CD1c-positive myeloid dendritic cell (primary cell): ENCODE results near the gene NR1H4.
"Not testable (repeated sequence)": the region's sequence is repeated elsewhere in the genome, so short reads cannot be mapped to it uniquely, and the experiment has no call there.

Experiments used
- DNase-seq: peaks from one replicate; pipeline ENCODE4 v3.0.0-alpha.2; 2016; ENCODE audit errors: extremely low spot score

The NR1H4 gene

DNA sequence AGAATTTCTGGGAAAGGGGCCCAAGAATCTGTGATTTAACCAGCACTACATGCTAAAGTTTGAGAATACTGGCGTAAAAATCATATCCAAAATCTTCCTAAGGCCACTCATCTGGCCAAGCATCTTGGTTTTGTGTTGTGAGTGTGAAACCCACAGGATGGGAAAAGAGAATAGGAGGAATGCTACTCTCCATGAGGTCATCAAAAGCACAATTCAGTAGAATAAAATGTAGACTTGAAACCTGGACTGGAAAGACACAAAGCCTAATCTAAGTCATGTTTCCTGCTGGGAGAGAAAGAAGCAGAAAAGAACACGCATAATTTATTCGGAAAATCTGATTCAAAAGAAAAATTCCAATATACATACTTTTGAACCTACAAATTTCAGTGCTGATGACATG, 42.3 kb downstream of the NR1H4 start:
- DNase-seq, result no peak

- no peak for DNase-seq
These were observed 44.7 kb downstream of the NR1H4 start for GRCh38 chr12:100518376-100518775.

DNA sequence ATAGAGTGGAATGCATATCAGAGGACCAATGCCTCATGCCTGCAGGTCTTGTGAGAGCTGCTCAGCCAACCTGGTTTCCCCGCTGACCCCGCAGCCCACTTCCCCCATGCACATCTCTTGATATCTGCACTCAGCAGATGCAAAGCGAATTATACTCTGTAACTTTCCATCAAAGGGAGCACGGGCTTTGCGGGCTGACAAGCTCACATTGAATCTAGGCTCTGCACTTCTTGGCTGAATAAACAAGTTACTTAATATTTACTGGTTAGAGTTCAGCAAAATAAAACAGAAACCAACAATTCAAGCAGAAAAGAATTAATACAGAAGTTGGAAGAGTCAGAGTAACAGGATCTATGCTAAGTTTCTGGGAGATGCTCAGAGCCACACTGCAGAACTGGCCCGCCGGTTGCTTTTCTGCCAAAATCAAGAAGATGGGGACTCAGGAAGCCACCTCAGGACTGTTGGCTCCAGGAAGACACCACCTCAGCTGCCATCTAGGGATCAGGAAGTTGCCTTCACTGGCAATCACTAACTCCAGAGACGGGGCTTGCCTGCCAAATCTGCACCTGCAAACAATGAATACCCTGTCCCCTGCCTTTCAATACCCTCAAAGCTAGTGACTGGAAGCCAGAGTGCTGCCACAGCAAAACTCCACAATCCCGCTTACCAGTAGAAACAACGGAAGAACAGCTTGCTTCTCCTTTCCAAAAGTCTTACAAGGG, 46.5 kb downstream of the NR1H4 start:
- no peak for DNase-seq

- DNase-seq, result no peak
These were observed 48.3 kb downstream of the NR1H4 start for GRCh38 chr12:100521958-100522357.

DNA sequence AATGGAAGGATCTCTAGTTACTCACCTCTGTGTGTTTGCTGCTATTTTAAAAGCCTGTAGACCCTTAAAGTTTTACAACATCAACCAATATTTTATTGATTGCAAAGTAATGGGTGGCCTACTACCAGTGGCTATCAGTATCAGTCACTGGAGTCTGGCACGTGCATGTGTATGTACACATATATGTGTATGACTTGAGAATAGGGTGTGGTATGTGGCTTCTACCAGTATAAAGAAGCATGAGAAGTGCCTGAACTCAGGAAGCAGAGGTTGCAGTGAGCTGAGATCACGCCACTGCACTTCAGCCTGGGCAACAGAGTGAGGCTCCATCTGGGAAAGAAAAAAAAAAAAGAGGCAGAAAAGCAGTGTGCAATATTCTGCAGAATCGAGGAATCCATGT, 54.4 kb downstream of the NR1H4 start:
- no peak for DNase-seq

DNA sequence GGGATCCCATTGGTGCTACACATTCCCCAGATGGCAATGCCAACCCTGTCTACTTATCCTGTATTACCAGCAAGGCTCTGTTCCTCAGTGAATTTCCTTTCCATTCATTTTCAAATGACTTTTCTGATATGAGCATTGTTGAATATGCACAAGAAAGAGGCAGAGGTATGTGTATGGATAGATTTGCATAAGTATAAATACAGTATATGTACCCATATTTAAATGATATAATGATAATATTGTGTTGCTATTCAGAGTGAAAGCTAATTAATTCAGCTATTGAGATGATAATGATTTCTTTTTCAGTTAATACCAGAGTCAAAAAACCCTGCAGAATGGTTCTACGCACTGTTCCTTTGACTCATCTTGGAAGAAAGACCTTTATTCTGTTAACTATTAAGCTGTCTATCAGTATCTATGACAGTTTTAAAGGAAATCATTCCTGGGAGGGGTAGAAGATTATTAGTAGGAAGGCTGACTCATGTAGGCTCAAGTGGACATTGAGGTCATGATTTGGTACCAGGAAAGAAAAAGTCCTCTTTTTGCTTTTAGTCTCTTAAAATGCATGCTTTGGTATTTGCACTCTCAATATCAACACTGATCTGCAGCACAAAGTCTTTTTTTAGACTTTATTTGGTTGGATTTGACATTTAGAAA, 54.9 kb downstream of the NR1H4 start:
- DNase-seq, result no peak

GRCh38 chr12:100529756-100530350, 56.2 kb downstream of the NR1H4 start:
- no peak for DNase-seq

GRCh38 chr12:100533376-100533775, 59.7 kb downstream of the NR1H4 start:
- DNase-seq, result no peak

GRCh38 chr12:100534625-100535227, 61.1 kb downstream of the NR1H4 start:
- no peak for DNase-seq

DNA sequence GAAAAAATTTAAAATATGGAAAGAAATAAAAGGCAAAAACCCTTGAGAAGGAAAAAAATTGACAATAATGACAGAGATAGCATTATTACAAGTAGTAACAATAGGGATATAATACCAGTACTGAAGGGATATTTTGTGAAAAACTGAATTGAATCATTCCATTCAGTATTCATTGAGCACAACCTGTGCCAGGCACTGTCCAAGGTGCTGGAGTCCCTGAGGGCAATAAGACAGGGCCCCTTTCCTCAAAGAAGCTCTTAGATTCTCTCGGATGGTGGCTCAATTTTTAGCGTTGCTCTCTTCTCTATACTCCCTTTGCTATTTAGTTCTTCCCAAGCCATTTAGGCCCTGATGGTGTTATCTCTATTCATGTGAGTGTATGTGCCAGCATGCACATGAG, 65.5 kb downstream of the NR1H4 start:
- peak; percentile 4 for DNase-seq

DNA sequence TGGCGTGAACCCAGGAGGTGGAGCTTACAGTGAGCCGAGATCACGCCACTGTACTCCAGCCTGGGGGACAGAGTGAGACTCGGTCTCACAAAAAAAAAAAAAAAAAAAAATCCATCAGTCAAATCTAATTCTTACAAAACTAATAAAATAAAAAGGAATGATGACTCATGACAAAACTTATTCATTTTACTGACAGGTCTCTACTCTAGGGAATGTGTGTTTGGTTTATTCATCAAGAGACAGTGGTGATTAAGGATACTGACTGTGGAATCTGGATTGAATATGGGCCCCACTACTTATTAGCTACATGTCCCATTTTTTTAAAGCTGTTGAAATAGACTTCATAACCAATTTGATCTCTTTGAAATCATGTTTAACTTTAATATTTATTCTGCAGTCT, 70.5 kb downstream of the NR1H4 start:
- DNase-seq, result no peak

- DNase-seq, result no peak
These were observed 71.4 kb downstream of the NR1H4 start for GRCh38 chr12:100545092-100545491.

DNA sequence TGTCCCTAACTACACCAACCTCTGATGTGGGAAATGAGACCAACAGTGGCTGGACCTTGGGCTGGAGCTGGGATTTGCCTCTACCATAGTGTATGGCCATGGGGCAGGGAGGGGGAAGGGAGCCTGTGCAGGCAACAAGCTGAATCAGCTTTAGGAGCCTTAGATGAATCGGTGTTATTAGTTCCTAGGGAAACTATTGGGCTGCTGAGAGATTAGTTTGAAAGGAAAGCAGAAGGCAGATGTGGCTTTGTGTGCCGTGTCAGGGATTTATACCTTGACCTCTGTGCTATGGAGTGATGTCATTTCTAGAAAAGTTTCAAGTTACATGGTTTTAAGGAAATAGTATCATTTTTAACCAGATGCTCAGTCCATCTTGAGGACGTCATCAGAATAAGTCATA, 80.3 kb downstream of the NR1H4 start:
- DNase-seq, result peak; percentile 47

DNA sequence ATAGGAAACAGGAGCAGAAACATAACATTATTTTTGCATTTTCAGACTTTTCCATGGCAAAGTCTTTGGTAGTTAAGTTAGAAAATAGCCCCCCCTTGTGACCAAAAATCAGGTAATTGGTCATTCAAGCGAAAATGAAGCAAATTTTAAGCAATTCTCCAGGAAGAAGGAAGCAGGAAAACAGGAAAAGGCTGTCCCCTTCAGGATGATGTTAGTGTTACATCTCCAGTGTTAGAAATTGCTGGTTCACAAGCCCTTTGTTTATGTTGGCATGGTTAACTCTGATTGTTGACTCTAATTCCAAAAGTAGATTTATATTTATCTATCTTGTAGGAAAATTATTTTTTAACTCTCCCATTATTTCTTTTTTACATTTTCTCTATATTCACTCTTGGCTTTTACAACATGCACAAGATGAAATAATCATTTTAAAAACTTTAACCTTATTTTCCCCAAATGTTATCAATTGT, 81.0 kb downstream of the NR1H4 start:
- DNase-seq, result peak; percentile 76

GRCh38 chr12:100555722-100556121, 82.1 kb downstream of the NR1H4 start:
- DNase-seq, result no peak

GRCh38 chr12:100557357-100557756, 83.7 kb downstream of the NR1H4 start:
- no peak for DNase-seq

DNA sequence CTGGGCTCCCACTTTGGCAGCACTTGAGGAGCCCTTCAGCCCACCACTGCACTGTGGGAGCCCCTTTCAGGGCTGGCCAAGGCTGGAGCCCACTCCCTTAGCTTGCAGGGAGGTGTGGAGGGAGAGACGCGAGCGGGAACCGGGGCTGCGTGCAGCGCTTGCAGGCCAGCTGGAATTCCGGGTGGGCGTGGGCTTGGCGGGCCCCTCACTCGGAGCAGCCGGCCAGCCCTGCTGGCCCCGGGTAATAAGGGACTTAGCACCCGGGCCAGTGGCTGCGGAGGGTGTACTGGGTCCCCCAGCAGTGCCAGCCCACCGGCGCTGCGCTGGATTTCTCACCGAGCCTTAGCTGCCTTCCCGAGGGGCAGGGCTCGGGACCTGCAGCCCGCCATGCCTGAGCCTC, 85.6 kb downstream of the NR1H4 start:
- not testable (repeated sequence) for DNase-seq

DNA sequence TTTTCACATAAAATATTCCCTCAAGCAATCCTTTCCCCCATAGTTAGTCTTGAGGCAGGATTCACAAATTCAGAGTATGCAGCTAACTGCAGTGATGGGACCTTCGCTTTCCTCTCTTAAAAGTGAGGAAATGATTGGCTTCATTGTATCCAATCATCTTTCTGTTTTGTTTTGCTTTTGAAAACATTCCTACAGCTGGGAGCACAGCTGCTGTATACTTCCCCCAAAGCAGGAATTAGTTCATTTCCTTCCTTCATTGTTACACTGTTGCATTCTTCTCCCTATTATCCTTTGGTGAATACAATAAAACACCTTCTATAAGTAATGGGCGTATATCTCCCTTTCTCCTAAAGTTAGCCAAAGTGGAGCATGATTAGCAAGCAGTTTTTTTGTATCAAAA, 90.4 kb downstream of the NR1H4 start:
- no peak for DNase-seq

- DNase-seq, result no peak
These were observed 91.3 kb downstream of the NR1H4 start for GRCh38 chr12:100564905-100565467.

DNA sequence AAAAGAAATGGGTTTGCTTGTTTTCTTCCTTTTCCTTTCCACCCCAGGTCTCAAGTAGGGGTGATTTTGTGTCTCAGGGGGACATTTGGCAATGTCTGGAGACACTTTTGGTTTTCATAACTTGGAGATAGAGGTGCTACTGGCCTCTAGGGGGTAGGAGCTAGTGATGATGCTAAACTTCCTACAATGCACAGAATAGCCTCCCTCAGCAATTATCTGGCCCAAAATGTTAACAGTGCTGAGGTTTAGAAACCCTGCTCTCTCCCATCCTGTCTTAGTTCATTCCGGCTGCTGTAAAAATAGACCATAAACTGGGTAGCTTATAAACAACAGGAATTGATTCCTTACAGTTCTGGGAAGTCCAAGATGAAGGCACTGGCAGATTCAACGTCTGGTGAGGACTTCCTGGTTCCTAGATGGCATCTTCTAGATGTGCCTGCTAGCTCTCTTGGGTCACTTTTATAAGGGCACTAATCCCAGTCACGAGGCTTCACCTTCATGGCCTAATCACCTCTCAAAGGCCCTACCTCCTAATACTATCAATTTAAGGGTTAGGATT, 92.4 kb downstream of the NR1H4 start:
- peak; percentile 30 for DNase-seq

DNA sequence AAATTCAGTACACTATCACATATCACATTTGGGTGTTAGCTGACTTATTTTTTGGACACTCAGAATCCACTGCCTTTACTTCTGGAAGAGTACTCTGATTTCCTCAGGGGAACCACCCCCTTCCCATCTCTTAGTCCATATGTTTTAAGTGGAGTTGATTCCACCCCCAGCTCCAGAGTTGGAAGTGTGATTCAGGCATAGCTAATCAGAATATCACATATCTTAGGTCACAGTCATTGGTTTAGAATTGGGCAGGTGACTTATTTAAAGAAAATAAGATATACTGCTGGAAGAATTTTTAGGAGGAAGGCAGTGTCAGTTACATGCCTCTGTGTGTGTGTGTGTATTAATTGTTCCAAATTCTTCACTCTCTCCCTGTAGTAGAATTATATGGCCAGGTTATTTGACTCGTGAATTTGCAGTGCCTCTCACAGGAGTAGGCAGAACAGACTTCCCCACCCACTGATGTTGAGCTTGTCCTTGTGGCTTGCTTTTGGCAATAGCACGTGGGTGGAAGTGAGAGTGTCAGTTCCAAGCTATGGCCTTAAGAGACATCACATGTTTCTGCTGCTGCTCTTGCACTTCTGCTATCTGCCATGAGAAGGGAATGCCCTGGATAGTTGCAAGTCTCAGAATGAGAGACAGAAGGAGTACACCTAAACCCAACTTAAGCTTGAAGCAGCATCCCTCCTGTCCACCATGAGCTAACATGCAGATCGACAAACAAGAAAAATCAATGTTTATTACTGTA, 93.4 kb downstream of the NR1H4 start:
- peak; percentile 93 for DNase-seq
